Central memory CD4-positive, alpha-beta T cell (primary cell): Measurements from ENCODE around the gene AZGP1.
"Not testable (repeated sequence)": the region's sequence is repeated elsewhere in the genome, so short reads cannot be mapped to it uniquely, and the experiment has no call there.

ENCODE experiments used
- DNase-seq: peaks from one replicate; pipeline ENCODE4 v3.0.0; 2022

The AZGP1 gene

GRCh38 chr7:99949645-99950228 lies 26.1 kb downstream of the AZGP1 start:
- DNase-seq, result no peak

GRCh38 chr7:99947608-99948007 lies 28.2 kb downstream of the AZGP1 start:
- DNase-seq, result no peak

DNA sequence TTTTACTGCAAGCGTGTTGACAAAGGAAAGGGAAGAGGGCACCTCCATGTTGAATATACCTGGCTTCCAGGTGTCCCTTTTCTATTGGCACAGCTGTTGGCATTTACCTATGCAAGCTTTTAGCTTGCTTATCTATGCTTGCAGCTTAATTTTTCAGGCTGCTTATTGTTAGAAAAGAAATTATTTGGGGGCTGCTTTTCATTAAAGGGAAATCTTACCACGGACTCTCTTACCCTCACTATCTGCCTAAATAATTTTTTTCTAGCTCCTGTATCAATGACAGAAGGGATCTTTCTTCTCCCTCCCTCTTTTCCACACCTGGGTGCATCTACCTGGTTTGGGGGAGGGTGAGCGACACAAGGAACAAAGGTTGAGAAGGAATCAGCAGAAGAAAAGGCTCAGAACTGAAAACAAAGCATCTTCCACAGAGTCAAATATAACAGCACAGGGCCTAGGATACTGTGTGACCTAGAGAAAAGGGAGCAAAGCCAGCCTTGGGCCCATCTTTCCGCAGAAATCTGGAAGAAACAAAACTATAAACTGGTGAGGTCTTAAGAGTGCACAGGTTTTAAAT lies 31.2 kb downstream of the AZGP1 start:
- DNase-seq, result no peak

DNA sequence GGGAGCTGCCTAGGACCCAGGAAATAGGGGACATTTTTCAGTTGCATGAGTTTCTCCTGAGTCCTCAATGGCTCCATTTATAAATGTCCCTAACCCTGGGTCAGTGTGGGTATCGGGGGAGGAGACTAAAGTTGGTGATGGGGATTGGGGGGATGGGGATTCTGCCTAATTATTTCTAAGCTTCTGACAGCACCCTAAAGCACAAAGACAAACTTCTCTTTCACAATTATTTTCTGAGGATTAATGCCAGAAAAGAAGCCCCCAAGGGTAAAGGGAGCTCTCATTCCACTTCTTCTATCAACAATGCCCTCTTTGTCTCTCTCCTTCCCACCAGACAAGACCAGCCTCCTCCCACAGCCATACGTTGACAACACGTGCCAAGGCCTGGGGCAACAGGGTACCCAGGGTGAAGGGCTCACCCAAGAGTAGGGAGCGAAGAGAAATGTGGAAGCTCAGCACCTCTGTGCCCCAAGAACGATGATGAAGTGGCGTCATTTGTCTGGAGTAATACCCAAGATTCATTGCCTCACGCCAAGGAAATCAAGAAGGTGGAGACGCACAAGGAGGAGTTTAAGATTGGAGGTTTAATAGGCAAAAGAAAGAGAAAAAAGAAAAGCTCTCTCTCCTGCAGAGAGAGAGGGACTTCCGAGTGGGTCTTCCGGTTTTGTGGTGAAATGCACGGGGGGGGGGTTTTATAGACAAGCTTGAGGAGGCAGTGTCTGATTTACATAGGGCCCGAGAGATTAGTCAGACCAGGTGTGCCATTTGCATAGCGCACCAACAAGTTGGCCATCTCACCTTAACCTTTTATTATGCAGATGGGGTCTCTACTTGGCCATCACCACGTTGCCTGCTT lies 32.0 kb downstream of the AZGP1 start:
- DNase-seq, result no peak

DNA sequence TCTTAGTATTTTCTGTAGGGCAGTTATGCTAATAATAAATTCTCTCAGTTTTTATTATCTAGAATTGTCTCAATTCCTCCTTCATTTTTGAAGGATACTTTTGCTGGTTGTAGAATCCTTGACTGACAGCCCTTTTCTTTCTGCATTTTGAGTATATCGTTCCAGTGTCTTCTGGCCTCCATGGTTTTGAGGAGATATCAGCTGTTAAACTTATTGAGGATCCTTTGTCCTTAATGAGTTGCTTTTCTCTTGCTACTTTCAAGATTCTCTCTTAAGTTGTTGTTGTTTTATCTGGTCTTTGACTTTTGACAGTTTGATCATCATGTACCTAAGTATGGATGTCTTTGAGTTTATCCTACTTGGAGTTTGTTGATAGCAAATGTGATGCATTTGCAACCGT lies 37.5 kb downstream of the AZGP1 start:
- DNase-seq, result no peak

DNA sequence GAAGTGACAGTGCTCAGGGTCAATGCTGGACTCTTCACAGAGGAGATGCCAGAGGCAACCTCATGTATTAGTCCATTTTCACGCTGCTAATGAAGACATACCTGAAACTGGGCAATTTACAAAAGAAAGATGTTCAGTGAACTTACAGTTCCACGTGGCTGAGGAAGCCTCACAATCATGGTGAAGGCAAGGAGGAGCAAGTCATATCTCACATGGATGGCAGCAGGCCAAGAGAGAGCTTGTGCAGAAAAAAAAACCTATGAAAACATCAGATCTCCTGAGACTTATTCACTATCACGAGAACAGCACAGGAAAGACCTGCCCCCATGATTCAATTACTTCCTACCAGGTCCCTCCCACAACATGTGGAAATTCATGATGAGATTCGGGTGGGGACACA lies 40.8 kb downstream of the AZGP1 start:
- DNase-seq, result not testable (repeated sequence)

DNA sequence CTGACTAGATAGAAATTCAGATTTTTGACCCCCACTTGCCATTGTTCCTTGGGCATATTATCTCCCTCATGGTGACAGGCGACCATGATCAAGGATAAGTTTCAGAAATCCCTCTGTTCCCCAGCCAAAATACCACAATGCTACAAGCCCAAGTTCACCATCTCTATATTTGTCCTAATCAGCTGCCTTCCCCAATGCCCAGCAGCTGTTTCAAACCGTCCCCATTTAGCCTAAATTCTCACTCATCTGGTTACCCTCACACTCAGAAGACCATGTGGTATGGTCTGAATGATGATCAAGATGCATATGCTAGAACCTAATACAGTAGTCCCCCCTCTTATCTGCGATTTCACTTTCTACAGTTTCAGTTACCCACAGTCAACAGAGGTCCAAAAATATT lies 45.5 kb downstream of the AZGP1 start:
- no peak for DNase-seq

GRCh38 chr7:99929730-99930053 lies 46.1 kb downstream of the AZGP1 start:
- no peak for DNase-seq

DNA sequence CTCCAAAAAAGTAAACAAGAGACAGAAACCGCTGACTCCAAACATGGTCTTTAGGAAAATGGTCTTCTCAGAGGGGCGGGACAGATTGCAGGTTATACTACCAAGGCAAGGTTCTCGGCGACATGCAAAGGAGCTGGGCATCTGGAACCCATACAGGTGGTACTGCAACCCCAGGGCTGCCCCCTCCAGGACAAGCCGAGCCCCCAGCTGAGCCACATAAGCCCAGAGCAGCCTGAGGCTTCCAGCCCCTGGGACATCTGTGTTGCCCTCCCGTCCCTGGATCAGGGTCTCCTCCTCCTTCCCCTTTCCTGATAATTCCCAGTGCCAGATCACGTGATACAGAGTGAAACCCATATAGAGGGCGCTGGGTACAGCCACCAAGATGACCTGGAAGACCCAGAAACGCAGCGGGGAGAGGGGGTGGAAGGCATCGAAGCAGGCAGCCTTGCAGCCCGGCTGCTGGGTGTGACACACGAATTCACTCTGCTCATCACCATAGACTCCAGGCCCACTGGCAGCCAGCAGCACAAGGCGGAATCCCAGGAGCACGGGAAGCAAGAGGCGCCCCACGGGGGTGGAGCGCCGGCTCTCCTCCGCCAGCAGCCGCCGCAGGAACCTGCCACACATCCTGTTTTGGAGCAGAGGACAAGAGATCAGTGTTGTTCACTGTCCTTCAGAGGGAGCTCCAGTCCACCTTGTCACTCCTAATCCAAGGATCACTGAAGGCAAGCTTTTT lies 46.7 kb downstream of the AZGP1 start, which contains the start of gene GJC3:
Gene GJC3, minus strand, starts transcription at position 627 of the 736 bp plus-strand sequence. Its CDS starts 0 bp downstream, at position 627.
- DNase-seq, result peak; percentile 36

- DNase-seq, result no peak
These were observed 47.6 kb downstream of the AZGP1 start for GRCh38 chr7:99928188-99928587.

GRCh38 chr7:99927536-99927935 lies 48.3 kb downstream of the AZGP1 start:
- no peak for DNase-seq

- no peak for DNase-seq
These were observed 49.5 kb downstream of the AZGP1 start for GRCh38 chr7:99926321-99926720.

- no peak for DNase-seq
These were observed 52.6 kb downstream of the AZGP1 start for GRCh38 chr7:99923200-99923599.

DNA sequence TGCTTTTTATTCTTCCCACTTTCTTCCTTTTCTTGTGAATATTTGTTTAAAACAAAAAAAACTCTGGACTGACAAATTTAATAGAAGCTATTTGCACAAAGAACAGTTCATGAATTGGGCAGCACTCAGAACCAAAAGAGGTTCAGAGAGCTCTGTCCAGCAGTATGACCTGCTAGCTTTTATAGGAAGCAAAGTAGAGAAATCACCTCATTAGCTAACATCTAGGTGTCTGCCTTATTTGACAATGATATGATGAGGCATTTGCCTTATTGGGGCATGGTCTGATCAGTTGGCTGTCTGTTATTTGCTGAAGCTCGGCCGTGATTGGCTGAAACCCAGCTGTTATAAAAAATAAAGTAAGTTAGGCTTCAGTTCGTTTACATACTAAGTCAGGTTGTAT lies 55.7 kb downstream of the AZGP1 start:
- no peak for DNase-seq

DNA sequence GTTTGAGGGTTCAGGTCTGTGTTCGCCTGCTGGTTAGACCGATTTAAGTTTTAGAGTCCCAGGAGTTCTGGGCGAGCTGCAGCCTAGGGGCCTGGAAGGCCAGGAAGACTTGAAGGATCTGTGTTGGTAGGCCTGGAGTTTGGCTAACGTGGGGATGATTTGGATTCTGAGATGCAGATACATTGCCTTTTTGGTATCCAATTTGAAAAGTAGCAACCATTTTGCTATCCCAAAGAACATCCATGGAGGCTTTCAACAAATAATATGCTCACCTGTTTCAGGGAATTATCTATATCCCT lies 56.1 kb downstream of the AZGP1 start:
- no peak for DNase-seq

DNA sequence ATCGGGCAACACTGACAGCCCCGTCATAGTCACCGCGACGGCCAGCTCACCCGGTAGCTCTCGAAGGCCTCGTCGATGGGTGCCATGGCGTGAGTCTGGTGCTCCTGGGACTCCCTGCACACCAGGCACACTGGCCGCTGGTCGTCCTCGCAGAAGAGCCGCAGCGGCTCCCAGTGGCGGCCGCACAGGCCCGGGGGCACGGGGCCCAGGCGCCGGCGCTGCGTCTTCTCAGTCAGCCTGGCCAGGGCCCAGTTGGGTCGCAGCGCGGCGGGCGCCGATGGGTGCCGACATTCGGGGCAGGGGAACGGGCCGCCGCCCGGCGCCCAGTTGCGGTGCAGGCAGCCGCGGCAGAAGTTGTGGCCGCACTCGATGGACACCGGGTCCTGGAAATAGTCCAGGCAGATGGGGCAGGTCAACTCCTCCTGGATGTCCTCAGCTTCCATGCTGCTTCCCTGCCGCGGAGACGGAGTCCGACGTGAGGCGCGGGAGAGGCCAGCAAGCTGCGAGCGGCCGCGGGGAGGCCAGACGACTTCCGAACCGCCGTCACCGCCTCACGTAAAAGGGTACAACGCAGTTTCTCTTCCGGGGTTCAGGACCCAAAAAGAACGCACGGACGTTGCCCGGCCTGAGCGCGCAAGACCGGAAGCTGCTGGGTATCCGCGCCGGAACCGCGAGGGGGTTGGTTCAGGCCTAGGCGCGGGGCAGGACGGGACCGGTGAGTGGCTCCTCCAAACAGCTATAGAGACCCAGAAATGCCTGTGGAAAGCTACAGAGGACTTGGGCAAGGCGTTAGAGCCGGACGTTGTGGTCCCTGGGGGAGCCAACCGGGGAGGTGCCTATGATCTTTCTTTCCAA lies 56.6 kb downstream of the AZGP1 start, which contains the start of gene TRIM4:
Gene TRIM4, minus strand, starts transcription at position 572 of the 855 bp plus-strand sequence. Its CDS starts 129 bp downstream, at position 443.
- DNase-seq, result peak; percentile 89
